NCI-H1436 treated with DMSO at 0.1 percent for 48 hours (cell line): Measurements from ENCODE around the gene PPFIBP1.
"Not testable (repeated sequence)": the region's sequence is repeated elsewhere in the genome, so short reads cannot be mapped to it uniquely, and the experiment has no call there.

Experiments
- DNase-seq: peaks from one replicate; lab custom pipeline; 2025; lab: John Stamatoyannopoulos, UW

PPFIBP1 gene

GRCh38 chr12:27542628-27543027 lies 18.6 kb downstream of the PPFIBP1 start:
- DNase-seq = no peak

GRCh38 chr12:27544858-27545257 lies 20.9 kb downstream of the PPFIBP1 start:
- DNase-seq = not testable (repeated sequence)

- no peak for DNase-seq
These were observed 21.7 kb downstream of the PPFIBP1 start for GRCh38 chr12:27545665-27546064.

GRCh38 chr12:27547592-27547991 lies 23.6 kb downstream of the PPFIBP1 start:
- DNase-seq = no peak

- no peak for DNase-seq
These were observed 24.5 kb downstream of the PPFIBP1 start for GRCh38 chr12:27548301-27549199.

- DNase-seq = no peak
These were observed 25.3 kb downstream of the PPFIBP1 start for GRCh38 chr12:27549236-27549800.

- DNase-seq = no peak
These were observed 26.0 kb downstream of the PPFIBP1 start for GRCh38 chr12:27549801-27550652.

GRCh38 chr12:27550653-27550975 lies 26.6 kb downstream of the PPFIBP1 start:
- DNase-seq = no peak

- DNase-seq = no peak
These were observed 27.3 kb downstream of the PPFIBP1 start for GRCh38 chr12:27551172-27551840.

GRCh38 chr12:27552235-27552634 lies 28.2 kb downstream of the PPFIBP1 start:
- no peak for DNase-seq

GRCh38 chr12:27552886-27553560 lies 29.0 kb downstream of the PPFIBP1 start:
- DNase-seq = no peak

- no peak for DNase-seq
These were observed 29.9 kb downstream of the PPFIBP1 start for GRCh38 chr12:27553941-27554340.

- no peak for DNase-seq
These were observed 30.6 kb downstream of the PPFIBP1 start for GRCh38 chr12:27554421-27555186.

GRCh38 chr12:27555361-27555760 lies 31.4 kb downstream of the PPFIBP1 start:
- no peak for DNase-seq

GRCh38 chr12:27555925-27556778 lies 32.1 kb downstream of the PPFIBP1 start:
- no peak for DNase-seq

GRCh38 chr12:27560126-27560525 lies 36.1 kb downstream of the PPFIBP1 start:
- DNase-seq = no peak

GRCh38 chr12:27561535-27562350 lies 37.7 kb downstream of the PPFIBP1 start:
- no peak for DNase-seq

- DNase-seq = no peak
These were observed 40.7 kb downstream of the PPFIBP1 start for GRCh38 chr12:27564612-27565213.

GRCh38 chr12:27566159-27566558 lies 42.2 kb downstream of the PPFIBP1 start:
- DNase-seq = no peak
